Suprapubic skin (tissue), 4 donors: ENCODE data around the gene SAT1. TPM values are rescaled to one million over a fixed set of nuclear protein-coding genes. Genes with fewer than 3 reads are reported as not detected.

ENCODE experiments used
- DNase-seq, 2 donors: peaks; one replicate each; pipeline ENCODE4 v3.0.0-alpha.2; 2019; ENCODE audit warnings: low spot score in 2 of 2
- H3K27ac ChIP-seq: fragments of 200-600 bp; sonication (generic); one replicate; pipeline ENCODE4 v1.5.1; 2019
- H3K27me3 ChIP-seq: fragments of 200-600 bp; sonication (generic); one replicate; pipeline ENCODE4 v1.5.1; 2019
- H3K36me3 ChIP-seq: fragments of 200-600 bp; sonication (generic); one replicate; pipeline ENCODE4 v1.5.1; 2019
- H3K4me1 ChIP-seq: fragments of 200-600 bp; sonication (generic); one replicate; pipeline ENCODE4 v1.5.1; 2019
- H3K4me3 ChIP-seq: fragments of 200-600 bp; sonication (generic); one replicate; pipeline ENCODE4 v1.5.1; 2019; ENCODE audit warnings: mild to moderate bottlenecking
- H3K9me3 ChIP-seq: fragments of 200-600 bp; sonication (generic); one replicate; pipeline ENCODE4 v1.5.1; 2019
- CTCF ChIP-seq, 2 donors: fragments of 200-600 bp in 1 of 2; fragments of 450-650 bp in 1 of 2; sonication (generic) in 1 of 2; IDR thresholded peaks; one replicate each; pipeline ENCODE4 v1.5.1; 2016 to 2019; ENCODE audit warnings: antibody characterized with exemption in 2 of 2, mild to moderate bottlenecking in 1 of 2, moderate library complexity in 1 of 2
- EP300 ChIP-seq: sonication (generic); formaldehyde crosslinking; IDR thresholded peaks from one replicate; pipeline ENCODE4 v1.6.1; 2017; ENCODE audit warnings: antibody characterized with exemption
- POLR2A ChIP-seq, 2 donors: fragments of 450-650 bp; IDR thresholded peaks; one replicate each; pipeline ENCODE4 v1.6.1; 2017; ENCODE audit warnings: antibody characterized with exemption in 2 of 2, mild to moderate bottlenecking in 2 of 2, moderate library complexity in 2 of 2
- POLR2AphosphoS5 ChIP-seq, 3 donors: sonication (generic); formaldehyde crosslinking; IDR thresholded peaks; one replicate each; pipeline ENCODE4 v1.6.1; 2017; ENCODE audit warnings: antibody characterized with exemption in 3 of 3
- WGBS: methylation state at CpG from one replicate; pipeline ENCODE4 v1.1.5; 2018; 5-methylcytosine and 5-hydroxymethylcytosine counted together
- total RNA-seq, 4 donors: library from RNA; depleted of rRNA; stranded (reverse); fragments of >200 nt; gene quantifications; one replicate each; pipeline ENCODE4 v1.1.0, GENCODE V29; 2016

Gene SAT1
- total RNA-seq, 4 donors from 2014 or later = 131 to 357 (median 202) TPM

- H3K4me1 ChIP-seq = no peaks in the 10 kb centered on the region
- no peak overlapping the region for H3K27ac ChIP-seq
- 75% methylated on average over 3 of the region's 3 CpGs for WGBS
Measured at GRCh38 chrX:23826216-23826615, 43.2 kb downstream of the SAT1 start.

GRCh38 chrX:23826653-23827052, 43.7 kb downstream of the SAT1 start:
- H3K9me3 ChIP-seq = no peaks in the 10 kb centered on the region
- TF ChIP-seq POLR2AphosphoS5 (IDR thresholded peaks at IDR 0.05) (no peak), EP300 (no peak), POLR2A (IDR thresholded peaks at IDR 0.05) (no peak), CTCF (IDR thresholded peaks at IDR 0.05) (no peak)
- no peak overlapping the region for H3K4me3 ChIP-seq

More at GRCh38 chrX:23826216-23826615, 43.2 kb downstream of the SAT1 start:
- no peak overlapping the region for H3K4me3 ChIP-seq
- H3K9me3 ChIP-seq = no peaks in the 10 kb centered on the region
- TF ChIP-seq POLR2AphosphoS5 (IDR thresholded peaks at IDR 0.05) (no peak), EP300 (no peak), CTCF (IDR thresholded peaks at IDR 0.05) (no peak), POLR2A (IDR thresholded peaks at IDR 0.05) (no peak)
- no peaks in the 10 kb centered on the region for H3K36me3 ChIP-seq
- H3K27me3 ChIP-seq = no peaks in the 10 kb centered on the region
- no peak for DNase-seq

GRCh38 chrX:23828881-23829280, 45.9 kb downstream of the SAT1 start:
- Histone ChIP-seq H3K36me3 (no peaks in the 10 kb centered on the region), H3K4me1 (no peaks in the 10 kb centered on the region), H3K27me3 (no peaks in the 10 kb centered on the region), H3K27ac (no peak overlapping the region), H3K9me3 (no peaks in the 10 kb centered on the region), H3K4me3 (no peak overlapping the region)
- TF ChIP-seq CTCF (IDR thresholded peaks at IDR 0.05) (no peak), POLR2AphosphoS5 (IDR thresholded peaks at IDR 0.05) (no peak), EP300 (no peak), POLR2A (IDR thresholded peaks at IDR 0.05) (no peak)
- 89% methylated on average over 5 of the region's 5 CpGs for WGBS
- no peak for DNase-seq

More at GRCh38 chrX:23826653-23827052, 43.7 kb downstream of the SAT1 start:
- no peaks in the 10 kb centered on the region for H3K36me3 ChIP-seq
- H3K27me3 ChIP-seq = no peaks in the 10 kb centered on the region
- no peaks in the 10 kb centered on the region for H3K4me1 ChIP-seq
- no peak overlapping the region for H3K27ac ChIP-seq
- no peak for DNase-seq

GRCh38 chrX:23832721-23833120, 49.7 kb downstream of the SAT1 start:
- DNase-seq = no peak
- H3K27ac ChIP-seq = no peak overlapping the region
- no peak overlapping the region for H3K4me3 ChIP-seq
- no peaks in the 10 kb centered on the region for H3K36me3 ChIP-seq
- no peaks in the 10 kb centered on the region for H3K4me1 ChIP-seq
- WGBS = 82% methylated on average over 1 of the region's 1 CpG
- H3K27me3 ChIP-seq = no peaks in the 10 kb centered on the region
- TF ChIP-seq POLR2A (IDR thresholded peaks at IDR 0.05) (no peak), EP300 (no peak), CTCF (IDR thresholded peaks at IDR 0.05) (no peak), POLR2AphosphoS5 (IDR thresholded peaks at IDR 0.05) (no peak)
- H3K9me3 ChIP-seq = no peaks in the 10 kb centered on the region

Other genes with a start within 250 kb of the SAT1 start
- 10 to 100 TPM; 27.6 to 47.6 (median 42.2) TPM for gene PRDX4, start 115.7 kb upstream of the SAT1 start, total RNA-seq
- 10 to 100 TPM; 14.9 to 18.5 (median 16.2) TPM for gene ACOT9, start 39.9 kb upstream of the SAT1 start, total RNA-seq
- 10 to 100 TPM in 2 of 4 donors, 1 to 10 TPM in 2; 6.2 to 14.1 (median 9.7) TPM for gene APOO, start 124.8 kb downstream of the SAT1 start, total RNA-seq
- not detected for gene CXorf58, start 124.8 kb downstream of the SAT1 start, total RNA-seq
- 1 to 10 TPM; 6.0 to 9.6 (median 7.4) TPM for gene KLHL15, start 244.0 kb downstream of the SAT1 start, total RNA-seq